ENCODE data around the gene ITSN1. TPM values are rescaled to one million over a fixed set of nuclear protein-coding genes. Genes with fewer than 3 reads are reported as not detected.
"Not testable (repeated sequence)": the region's sequence is repeated elsewhere in the genome, so short reads cannot be mapped to it uniquely, and the experiment has no call there.

Gene ITSN1
- total RNA-seq, 2 experiments from 2014 or later: 1.6 to 1.7 TPM

- no peak overlapping the region for H3K27ac Mint-ChIP-seq
- ChIA-PET CTCF (no interaction called here), POLR2A (no interaction called here)
- no peak for ATAC-seq
- H3K9me3 Mint-ChIP-seq (ENCODE audit: insufficient read depth): no peaks in the 10 kb centered on the region
- no peaks in the 10 kb centered on the region for H3K4me1 Mint-ChIP-seq (ENCODE audit: low read depth)
- no peak overlapping the region for H3K4me3 Mint-ChIP-seq
- no peaks in the 10 kb centered on the region for H3K36me3 Mint-ChIP-seq (ENCODE audit: low read depth)
- DNase-seq: no peak
- H3K27me3 Mint-ChIP-seq (ENCODE audit: low read depth): no peaks in the 10 kb centered on the region
Measured at GRCh38 chr21:33767236-33767635, 124.9 kb downstream of the ITSN1 start.

GRCh38 chr21:33767960-33768359, 125.7 kb downstream of the ITSN1 start:
- CTCF ChIA-PET: no interaction called here
- Mint-ChIP-seq H3K27ac (no peak overlapping the region), H3K9me3 (ENCODE audit: insufficient read depth) (no peaks in the 10 kb centered on the region), H3K36me3 (ENCODE audit: low read depth) (no peaks in the 10 kb centered on the region), H3K4me1 (ENCODE audit: low read depth) (no peaks in the 10 kb centered on the region), H3K27me3 (ENCODE audit: low read depth) (no peaks in the 10 kb centered on the region), H3K4me3 (no peak overlapping the region)
- DNase-seq (no peak), ATAC-seq (no peak)
- POLR2A ChIA-PET: no interaction called here

- Mint-ChIP-seq H3K4me3 (no peak overlapping the region), H3K27me3 (ENCODE audit: low read depth) (no peaks in the 10 kb centered on the region), H3K36me3 (ENCODE audit: low read depth) (no peaks in the 10 kb centered on the region), H3K4me1 (ENCODE audit: low read depth) (no peaks in the 10 kb centered on the region), H3K27ac (no peak overlapping the region), H3K9me3 (ENCODE audit: insufficient read depth) (no peaks in the 10 kb centered on the region)
- POLR2A ChIA-PET: no interaction called here
- no peak for DNase-seq
- CTCF ChIA-PET: no interaction called here
- ATAC-seq: no peak
Measured at GRCh38 chr21:33769057-33769456, 126.8 kb downstream of the ITSN1 start.

GRCh38 chr21:33770542-33770941, 128.2 kb downstream of the ITSN1 start:
- H3K27ac Mint-ChIP-seq: no peak overlapping the region
- H3K4me3 Mint-ChIP-seq: no peak overlapping the region
- no peaks in the 10 kb centered on the region for H3K36me3 Mint-ChIP-seq (ENCODE audit: low read depth)
- DNase-seq (no peak), ATAC-seq (no peak)
- CTCF ChIA-PET: no interaction called here
- POLR2A ChIA-PET: no interaction called here
- no peaks in the 10 kb centered on the region for H3K27me3 Mint-ChIP-seq (ENCODE audit: low read depth)
- H3K9me3 Mint-ChIP-seq (ENCODE audit: insufficient read depth): no peaks in the 10 kb centered on the region
- H3K4me1 Mint-ChIP-seq (ENCODE audit: low read depth): no peaks in the 10 kb centered on the region

- DNase-seq (no peak), ATAC-seq (no peak)
- H3K4me3 Mint-ChIP-seq: no peak overlapping the region
- H3K4me1 Mint-ChIP-seq (ENCODE audit: low read depth): no peaks in the 10 kb centered on the region
- no peaks in the 10 kb centered on the region for H3K27me3 Mint-ChIP-seq (ENCODE audit: low read depth)
- H3K9me3 Mint-ChIP-seq (ENCODE audit: insufficient read depth): no peaks in the 10 kb centered on the region
- POLR2A ChIA-PET: no interaction called here
- H3K36me3 Mint-ChIP-seq (ENCODE audit: low read depth): no peaks in the 10 kb centered on the region
- H3K27ac Mint-ChIP-seq: no peak overlapping the region
- CTCF ChIA-PET: no interaction called here
Measured at GRCh38 chr21:33771976-33772375, 129.7 kb downstream of the ITSN1 start.

- Mint-ChIP-seq H3K36me3 (ENCODE audit: low read depth) (no peaks in the 10 kb centered on the region), H3K4me1 (ENCODE audit: low read depth) (no peaks in the 10 kb centered on the region), H3K27me3 (ENCODE audit: low read depth) (no peaks in the 10 kb centered on the region), H3K4me3 (no peak overlapping the region), H3K27ac (no peak overlapping the region), H3K9me3 (ENCODE audit: insufficient read depth) (peaks cover 7% of the 10 kb centered on the region)
- DNase-seq: no peak
- ChIA-PET CTCF (no interaction called here), POLR2A (no interaction called here)
- ATAC-seq: no peak
Measured at GRCh38 chr21:33774551-33774950, 132.2 kb downstream of the ITSN1 start.

- no peak for ATAC-seq
- no peaks in the 10 kb centered on the region for H3K4me1 Mint-ChIP-seq (ENCODE audit: low read depth)
- H3K4me3 Mint-ChIP-seq: no peak overlapping the region
- POLR2A ChIA-PET: no interaction called here
- no peak for DNase-seq
- no peaks in the 10 kb centered on the region for H3K36me3 Mint-ChIP-seq (ENCODE audit: low read depth)
- peaks cover 7% of the 10 kb centered on the region for H3K9me3 Mint-ChIP-seq (ENCODE audit: insufficient read depth)
- H3K27ac Mint-ChIP-seq: no peak overlapping the region
- CTCF ChIA-PET: no interaction called here
- no peaks in the 10 kb centered on the region for H3K27me3 Mint-ChIP-seq (ENCODE audit: low read depth)
Measured at GRCh38 chr21:33775100-33775828, 133.0 kb downstream of the ITSN1 start.

- Mint-ChIP-seq H3K9me3 (ENCODE audit: insufficient read depth) (peaks cover 7% of the 10 kb centered on the region), H3K27ac (no peak overlapping the region), H3K4me1 (ENCODE audit: low read depth) (no peaks in the 10 kb centered on the region), H3K27me3 (ENCODE audit: low read depth) (no peaks in the 10 kb centered on the region), H3K4me3 (no peak overlapping the region), H3K36me3 (ENCODE audit: low read depth) (no peaks in the 10 kb centered on the region)
- ChIA-PET POLR2A (no interaction called here), CTCF (interaction anchor here (1.3 kb wide), 1 partner anchor 174 kb away, joined by 3 read pairs; no protein-coding TSS in a partner anchor)
- ATAC-seq (no peak), DNase-seq (no peak)
Measured at GRCh38 chr21:33780631-33781030, 138.3 kb downstream of the ITSN1 start.

- ATAC-seq (no peak), DNase-seq (no peak)
- H3K4me1 Mint-ChIP-seq (ENCODE audit: low read depth): no peaks in the 10 kb centered on the region
- CTCF ChIA-PET: interaction anchor here (1.3 kb wide), 1 partner anchor 175 kb away, joined by 3 read pairs; no protein-coding TSS in a partner anchor
- H3K4me3 Mint-ChIP-seq: no peak overlapping the region
- H3K36me3 Mint-ChIP-seq (ENCODE audit: low read depth): no peaks in the 10 kb centered on the region
- H3K9me3 Mint-ChIP-seq (ENCODE audit: insufficient read depth): peaks cover 7% of the 10 kb centered on the region
- POLR2A ChIA-PET: no interaction called here
- H3K27me3 Mint-ChIP-seq (ENCODE audit: low read depth): no peaks in the 10 kb centered on the region
- H3K27ac Mint-ChIP-seq: no peak overlapping the region
Measured at GRCh38 chr21:33781121-33781520, 138.8 kb downstream of the ITSN1 start.

- CTCF ChIA-PET: no interaction called here
- POLR2A ChIA-PET: no interaction called here
- H3K4me1 Mint-ChIP-seq (ENCODE audit: low read depth): no peaks in the 10 kb centered on the region
- H3K27ac Mint-ChIP-seq: no peak overlapping the region
- no peak overlapping the region for H3K4me3 Mint-ChIP-seq
- H3K27me3 Mint-ChIP-seq (ENCODE audit: low read depth): no peaks in the 10 kb centered on the region
- DNase-seq (no peak), ATAC-seq (no peak)
- no peaks in the 10 kb centered on the region for H3K36me3 Mint-ChIP-seq (ENCODE audit: low read depth)
- H3K9me3 Mint-ChIP-seq (ENCODE audit: insufficient read depth): peaks cover 7% of the 10 kb centered on the region
Measured at GRCh38 chr21:33783187-33783979, 141.1 kb downstream of the ITSN1 start.

GRCh38 chr21:33787431-33787830, 145.1 kb downstream of the ITSN1 start:
- H3K9me3 Mint-ChIP-seq (ENCODE audit: insufficient read depth): no peaks in the 10 kb centered on the region

GRCh38 chr21:33788438-33788837, 146.1 kb downstream of the ITSN1 start:
- H3K27me3 Mint-ChIP-seq (ENCODE audit: low read depth); H3K4me1 Mint-ChIP-seq (ENCODE audit: low read depth); ATAC-seq; POLR2A ChIA-PET; H3K36me3 Mint-ChIP-seq (ENCODE audit: low read depth); CTCF ChIA-PET; H3K9me3 Mint-ChIP-seq (ENCODE audit: insufficient read depth); DNase-seq; H3K27ac Mint-ChIP-seq; H3K4me3 Mint-ChIP-seq: not testable (repeated sequence)

More at GRCh38 chr21:33787431-33787830, 145.1 kb downstream of the ITSN1 start:
- Mint-ChIP-seq H3K4me1 (ENCODE audit: low read depth) (no peaks in the 10 kb centered on the region), H3K4me3 (no peak overlapping the region), H3K27me3 (ENCODE audit: low read depth) (no peaks in the 10 kb centered on the region), H3K36me3 (ENCODE audit: low read depth) (no peaks in the 10 kb centered on the region), H3K27ac (no peak overlapping the region)
- no peak for DNase-seq
- ATAC-seq: no peak
- ChIA-PET POLR2A (no interaction called here), CTCF (no interaction called here)
